ENCODE measurements around the gene NAGS.
"Not testable (repeated sequence)": the region's sequence is repeated elsewhere in the genome, so short reads cannot be mapped to it uniquely, and the experiment has no call there.

The NAGS gene

DNA sequence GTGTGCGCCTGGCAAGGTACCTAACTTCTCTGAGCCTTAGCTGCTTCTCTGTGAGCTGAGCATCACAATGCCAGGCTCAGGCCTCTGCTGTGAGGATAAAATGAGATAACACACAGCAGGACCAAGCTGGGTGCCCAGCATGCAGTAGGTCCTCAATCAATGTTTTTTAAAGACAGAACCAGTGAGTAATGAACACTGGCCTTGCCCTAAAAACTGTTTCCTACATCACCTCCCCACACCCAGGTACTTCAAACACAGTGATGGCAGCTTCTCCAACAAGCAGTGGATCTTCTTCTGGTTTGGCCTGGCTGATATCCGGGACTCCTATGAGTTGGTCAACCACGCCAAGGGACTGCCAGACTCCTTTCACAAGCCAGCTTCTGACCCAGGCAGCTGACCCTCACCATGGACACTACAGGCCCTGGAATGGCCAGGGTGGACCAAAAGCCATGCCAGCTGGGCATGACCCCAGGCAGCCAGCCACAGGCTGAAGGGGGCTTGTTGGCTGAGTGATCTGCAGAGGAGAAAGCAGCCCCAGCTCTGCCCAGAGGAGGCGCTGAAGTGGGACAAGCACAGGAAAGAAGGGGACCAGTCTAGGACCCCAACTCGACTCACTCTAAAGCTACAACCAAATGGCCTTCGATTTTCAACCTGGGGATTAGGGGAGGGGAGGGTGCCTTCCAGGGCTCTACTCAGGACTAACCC, 3.9 kb downstream of the NAGS start:
- Histone ChIP-seq H3K9me3 (ENCODE audit: low read depth, low read length) (no peaks in the 10 kb centered on the region), H3K4me3 (peak overlapping the region; percentile 80; the same call in 1 of the 2 replicates), H3K27ac (no peak overlapping the region), H3K36me3 (ENCODE audit: insufficient read depth, low read length) (no peaks in the 10 kb centered on the region; the same call in 1 of the 2 replicates), H3K9ac (ENCODE audit: insufficient read length) (no peak overlapping the region)
- no peak for DNase-seq (ENCODE audit: low read depth, low spot score)
- no peak for TF ChIP-seq EZH2 (IDR thresholded peaks at IDR 0.05)
- TF ChIP-seq POLR2AphosphoS5 (IDR thresholded peaks at IDR 0.05; ENCODE audit: borderline replicate concordance, low read depth, low read length) = no peak

DNA sequence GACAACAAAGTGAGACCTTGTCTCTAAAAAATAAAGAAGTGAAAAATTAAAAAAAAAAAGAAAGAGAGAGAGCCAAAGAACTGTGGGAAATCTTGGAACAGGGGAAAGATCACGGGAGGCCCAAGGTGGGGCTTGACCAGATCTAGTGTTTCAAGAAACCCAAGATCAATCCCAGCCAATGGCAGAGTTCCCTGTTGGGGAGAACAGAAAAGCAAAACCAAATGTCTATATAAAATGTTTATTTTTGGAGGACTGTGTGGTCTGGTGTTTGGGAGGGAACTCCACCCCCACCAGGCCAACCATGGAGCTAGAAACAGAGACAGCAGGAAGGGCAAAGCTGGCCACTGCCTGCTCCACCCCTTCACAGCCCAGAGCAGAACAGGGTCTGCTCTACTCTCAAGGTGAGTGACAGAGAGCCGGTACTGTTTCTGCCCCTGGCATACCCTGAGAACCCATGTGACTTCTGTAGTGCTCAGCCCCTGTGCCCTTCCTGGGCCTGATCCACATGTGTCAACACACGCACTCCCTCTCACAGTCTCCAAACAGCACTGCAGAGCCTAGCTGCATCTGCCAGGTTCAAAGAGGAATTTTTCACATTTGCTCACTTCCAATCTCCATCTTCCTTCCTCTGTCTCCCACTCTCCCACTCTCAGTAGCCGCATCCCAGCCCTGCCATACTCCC, 6.7 kb downstream of the NAGS start:
- no peaks in the 10 kb centered on the region; the same call in 1 of the 2 replicates for H3K36me3 ChIP-seq (ENCODE audit: insufficient read depth, low read length)
- no peak overlapping the region for H3K9ac ChIP-seq (ENCODE audit: insufficient read length)
- no peaks in the 10 kb centered on the region for H3K9me3 ChIP-seq (ENCODE audit: low read depth, low read length)
- no peak for DNase-seq (ENCODE audit: low read depth, low spot score)
- H3K27ac ChIP-seq = no peak overlapping the region
- TF ChIP-seq EZH2 (IDR thresholded peaks at IDR 0.05) (no peak), FOXP2 (optimal IDR thresholded peaks at IDR 0.05; ENCODE audit: control extremely low read depth, extremely low read length, insufficient read depth) (no peak), POLR2AphosphoS5 (IDR thresholded peaks at IDR 0.05; ENCODE audit: borderline replicate concordance, low read depth, low read length) (no peak)
- no peak overlapping the region for H3K4me3 ChIP-seq

DNA sequence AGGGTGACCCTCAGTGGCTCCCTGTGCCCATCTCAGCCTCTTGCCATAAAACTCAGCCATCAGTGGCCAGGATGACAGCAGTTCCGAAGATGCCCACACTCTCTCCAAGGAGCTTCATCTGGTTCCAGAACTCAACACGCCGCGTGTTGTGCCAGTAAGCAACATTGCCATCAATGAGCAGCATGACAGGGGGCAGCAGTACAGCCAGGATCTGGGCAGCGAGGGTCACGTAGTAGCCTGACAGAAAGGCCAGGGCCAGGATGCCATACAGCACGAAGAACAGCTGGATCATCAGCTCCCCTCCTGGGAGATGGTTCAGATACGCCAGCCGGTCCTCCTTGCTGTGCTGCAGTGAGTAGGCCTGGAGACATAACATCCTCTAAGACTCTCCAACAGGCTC, 7.5 kb downstream of the NAGS start:
- no peaks in the 10 kb centered on the region for H3K9me3 ChIP-seq (ENCODE audit: low read depth, low read length)
- no peak overlapping the region for H3K27ac ChIP-seq
- no peak overlapping the region for H3K9ac ChIP-seq (ENCODE audit: insufficient read length)
- no peak for TF ChIP-seq POLR2AphosphoS5 (IDR thresholded peaks at IDR 0.05; ENCODE audit: borderline replicate concordance, low read depth, low read length)
- no peak for TF ChIP-seq FOXP2 (optimal IDR thresholded peaks at IDR 0.05; ENCODE audit: control extremely low read depth, extremely low read length, insufficient read depth)
- TF ChIP-seq EZH2 (IDR thresholded peaks at IDR 0.05) = no peak
- H3K4me3 ChIP-seq = no peak overlapping the region
- DNase-seq (ENCODE audit: low read depth, low spot score) = no peak
- H3K36me3 ChIP-seq (ENCODE audit: insufficient read depth, low read length) = no peaks in the 10 kb centered on the region; the same call in 1 of the 2 replicates

DNA sequence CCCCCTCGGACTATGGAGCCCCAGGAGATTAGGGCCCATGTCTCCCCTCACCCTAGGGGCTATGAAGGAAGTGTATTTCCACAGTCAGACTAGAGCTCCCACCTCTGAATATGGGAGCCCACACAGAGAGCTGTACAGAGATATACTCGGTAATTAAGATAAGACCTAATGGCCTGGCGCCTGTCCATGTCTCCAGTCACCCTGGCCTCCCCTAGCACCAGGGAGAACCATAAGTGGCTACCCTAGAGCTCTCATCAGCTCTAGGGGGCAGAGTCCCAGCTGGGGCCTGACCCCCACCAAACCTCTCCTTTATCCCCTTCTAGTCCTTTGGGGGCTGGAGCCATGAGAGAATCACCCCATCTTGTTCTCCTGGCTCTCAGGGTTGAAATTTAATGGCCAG, 8.0 kb downstream of the NAGS start:
- Histone ChIP-seq H3K36me3 (ENCODE audit: insufficient read depth, low read length) (no peaks in the 10 kb centered on the region; the same call in 1 of the 2 replicates), H3K9ac (ENCODE audit: insufficient read length) (no peak overlapping the region)
- TF ChIP-seq FOXP2 (optimal IDR thresholded peaks at IDR 0.05; ENCODE audit: control extremely low read depth, extremely low read length, insufficient read depth) (no peak), POLR2AphosphoS5 (IDR thresholded peaks at IDR 0.05; ENCODE audit: borderline replicate concordance, low read depth, low read length) (no peak), EZH2 (IDR thresholded peaks at IDR 0.05) (no peak)

DNA sequence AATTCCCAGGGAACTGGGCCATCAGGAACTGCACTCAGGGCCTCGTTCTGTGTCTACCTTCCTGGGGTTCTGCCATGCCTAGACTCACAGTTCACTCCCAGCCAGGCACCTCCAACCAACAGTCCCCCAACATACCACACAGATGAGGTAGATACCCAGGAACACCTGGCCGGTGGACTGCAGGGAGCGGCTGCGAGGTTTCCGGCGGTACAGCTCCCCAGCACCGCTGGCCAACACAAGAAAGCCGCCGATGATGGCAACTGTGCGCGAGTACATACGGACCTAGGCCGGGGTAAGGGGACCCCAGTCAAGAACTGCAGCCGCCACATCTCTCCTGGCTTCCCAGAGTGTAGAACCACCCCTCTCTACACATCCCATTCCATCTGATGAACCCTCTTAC, 8.5 kb downstream of the NAGS start:
- DNase-seq (ENCODE audit: low read depth, low spot score) = no peak
- no peaks in the 10 kb centered on the region for H3K9me3 ChIP-seq (ENCODE audit: low read depth, low read length)

More for the DNA sequence above, 8.0 kb downstream of the NAGS start:
- no peak for DNase-seq (ENCODE audit: low read depth, low spot score)
- Histone ChIP-seq H3K9me3 (ENCODE audit: low read depth, low read length) (no peaks in the 10 kb centered on the region), H3K27ac (no peak overlapping the region), H3K4me3 (no peak overlapping the region)

DNA sequence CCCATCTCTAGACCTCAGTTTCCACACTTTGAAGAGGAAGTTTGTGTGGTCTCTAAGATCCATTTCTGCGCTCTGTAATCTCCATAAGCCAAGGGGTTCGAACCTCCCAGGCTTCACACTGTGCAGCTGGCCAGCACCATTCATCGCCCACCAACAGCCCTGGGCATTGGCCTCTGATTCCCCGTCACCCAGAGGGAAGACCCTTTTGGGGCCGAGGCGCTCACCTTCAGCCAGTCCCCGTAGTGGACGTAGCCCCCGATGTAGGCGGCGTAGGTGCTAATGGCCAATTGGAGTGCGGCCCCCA, 9.7 kb downstream of the NAGS start:
- peak overlapping the region; percentile 98 for H3K4me3 ChIP-seq
- H3K36me3 ChIP-seq (ENCODE audit: insufficient read depth, low read length) = no peaks in the 10 kb centered on the region; the same call in 1 of the 2 replicates
- peak overlapping the region; percentile 95 for H3K9ac ChIP-seq (ENCODE audit: insufficient read length)
- H3K27ac ChIP-seq = peak overlapping the region; percentile 77
- DNase-seq (ENCODE audit: low read depth, low spot score) = no peak
- TF ChIP-seq POLR2AphosphoS5 (IDR thresholded peaks at IDR 0.05; ENCODE audit: borderline replicate concordance, low read depth, low read length) = no peak
- no peak for TF ChIP-seq EZH2 (IDR thresholded peaks at IDR 0.05)
- no peak for TF ChIP-seq FOXP2 (optimal IDR thresholded peaks at IDR 0.05; ENCODE audit: control extremely low read depth, extremely low read length, insufficient read depth)
- no peaks in the 10 kb centered on the region for H3K9me3 ChIP-seq (ENCODE audit: low read depth, low read length)

More for the DNA sequence above, 8.5 kb downstream of the NAGS start:
- Histone ChIP-seq H3K9ac (ENCODE audit: insufficient read length) (no peak overlapping the region), H3K36me3 (ENCODE audit: insufficient read depth, low read length) (no peaks in the 10 kb centered on the region; the same call in 1 of the 2 replicates), H3K27ac (no peak overlapping the region), H3K4me3 (no peak overlapping the region)
- no peak for TF ChIP-seq POLR2AphosphoS5 (IDR thresholded peaks at IDR 0.05; ENCODE audit: borderline replicate concordance, low read depth, low read length)
- no peak for TF ChIP-seq EZH2 (IDR thresholded peaks at IDR 0.05)
- no peak for TF ChIP-seq FOXP2 (optimal IDR thresholded peaks at IDR 0.05; ENCODE audit: control extremely low read depth, extremely low read length, insufficient read depth)

DNA sequence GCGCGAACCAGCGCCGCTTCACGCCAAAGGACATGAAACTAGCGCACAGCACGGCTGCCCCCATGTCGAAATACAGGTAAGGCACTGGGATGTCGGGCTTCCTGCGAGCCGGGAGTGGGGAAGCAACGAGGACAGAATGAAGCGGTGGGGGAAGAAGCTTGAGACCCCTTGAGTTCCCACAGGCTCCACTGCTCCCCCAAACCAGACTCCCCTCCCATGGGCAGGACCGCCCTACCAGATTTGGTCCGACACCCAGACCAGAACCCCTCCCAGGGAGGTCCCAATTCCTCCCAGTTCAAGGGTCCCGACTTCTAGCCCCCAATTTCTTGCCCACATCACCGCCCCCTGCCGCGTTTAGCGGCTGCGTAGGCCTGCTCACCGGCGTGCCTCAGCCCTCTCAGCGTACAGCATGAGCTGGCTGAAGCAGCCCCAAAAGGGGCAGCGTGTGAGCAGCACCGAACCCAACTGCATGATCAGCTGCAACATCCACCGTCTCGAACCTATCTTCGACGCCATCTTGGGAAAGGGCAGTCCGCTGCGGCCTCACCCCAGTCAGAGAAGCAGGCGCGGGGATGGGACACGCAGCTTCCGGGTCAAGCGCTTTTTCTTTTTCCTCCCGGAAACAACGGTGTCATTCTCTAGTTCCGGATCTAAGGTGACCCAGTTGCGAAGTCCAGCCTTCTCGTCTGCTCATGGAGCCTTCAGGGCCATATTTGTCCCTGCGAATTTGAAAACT, 10.2 kb downstream of the NAGS start, which contains the start of gene TMEM101:
TMEM101 (minus strand) TSS at position 527 of the 736 bp plus-strand sequence; CDS start at position 516, 11 bp downstream.
- H3K36me3 ChIP-seq (ENCODE audit: insufficient read depth, low read length) = no peaks in the 10 kb centered on the region; the same call in 1 of the 2 replicates
- peak within 1 kb of the TSS; percentile 98 for H3K4me3 ChIP-seq
- peak within 1 kb of the TSS; percentile 77 for H3K27ac ChIP-seq
- H3K9me3 ChIP-seq (ENCODE audit: low read depth, low read length) = no peaks in the 10 kb centered on the region
- peak; percentile 87 for TF ChIP-seq POLR2AphosphoS5 (IDR thresholded peaks at IDR 0.05; ENCODE audit: borderline replicate concordance, low read depth, low read length)
- TF ChIP-seq EZH2 (IDR thresholded peaks at IDR 0.05) = no peak
- H3K9ac ChIP-seq (ENCODE audit: insufficient read length) = peak within 1 kb of the TSS; percentile 95
- peak; percentile 86 for DNase-seq (ENCODE audit: low read depth, low spot score)

DNA sequence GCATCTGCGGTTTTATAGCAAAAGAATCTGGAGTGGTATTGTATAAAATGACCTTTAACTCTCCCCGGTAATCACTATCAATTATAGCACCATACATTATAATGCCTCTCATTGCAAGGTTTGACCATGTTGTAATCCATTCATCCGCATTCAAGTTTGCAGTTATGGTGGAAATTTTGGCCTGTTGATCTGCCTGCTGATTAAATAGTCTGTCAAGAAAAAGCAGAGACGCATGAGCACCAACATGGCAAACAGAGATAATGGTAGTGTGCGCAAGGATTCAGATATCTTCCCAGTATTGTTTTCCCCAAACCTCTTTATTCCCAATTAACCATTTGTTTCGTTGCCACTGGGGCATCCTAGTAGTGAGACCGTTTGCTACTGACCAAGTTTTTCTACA, 16.8 kb downstream of the NAGS start:
- DNase-seq (ENCODE audit: low read depth, low spot score); H3K9me3 ChIP-seq (ENCODE audit: low read depth, low read length); H3K4me3 ChIP-seq; H3K9ac ChIP-seq (ENCODE audit: insufficient read length); H3K27ac ChIP-seq; H3K36me3 ChIP-seq (ENCODE audit: insufficient read depth, low read length): not testable (repeated sequence)

Measured in SK-N-MC (cell line).